IMR-90 (cell line): Measurements from ENCODE around the gene EHF. TPM values are rescaled to one million over a fixed set of nuclear protein-coding genes. Genes with fewer than 3 reads are reported as not detected.

Experiments
- ATAC-seq: fragments of 200-7000 bp; cut with Tn5 transposase; 2 replicates; pipeline ENCODE4 v1.9.1; 2020; ENCODE audit warnings: low read depth, mild to moderate bottlenecking, moderate library complexity
- BruUV-seq: library from RNA; stranded (reverse); fragments of 400-500 nt; replicated peaks from 2 replicates; lab custom pipeline; 2021; lab: Mats Ljungman, UMichigan
- CTCF ChIA-PET: fragments of 300-600 bp; formaldehyde crosslinking; extraction: SDS; loops from one replicate; lab custom pipeline; 2021; ENCODE audit warnings: antibody characterized with exemption; lab: Yijun Ruan, JAX
- POLR2A ChIA-PET: fragments of 300-600 bp; sonication (Branson Sonifier 250); formaldehyde crosslinking; loops from one replicate; lab custom pipeline; 2022; ENCODE audit warnings: antibody characterized with exemption; ENCODE audit not compliant: unreplicated experiment; lab: Charles Lee
- DNase-seq: peaks from one replicate; pipeline ENCODE4 v3.0.0; 2013
- H2AFZ ChIP-seq: replicated peaks from 2 replicates; pipeline ENCODE3; 2013; ENCODE audit warnings: low read length, mild to moderate bottlenecking; ENCODE audit not compliant: poor library complexity
- H2AK5ac ChIP-seq: 2 replicates; pipeline ENCODE4 v1.6.1; 2013; ENCODE audit warnings: low read depth, low read length, inconsistent platforms
- H2AK9ac ChIP-seq: replicated peaks from 2 replicates; pipeline ENCODE3; 2013; ENCODE audit warnings: mild to moderate bottlenecking, low read depth, low read length, moderate library complexity; ENCODE audit not compliant: poor library complexity
- H2BK120ac ChIP-seq: 2 replicates; pipeline ENCODE4 v1.6.1; 2013; ENCODE audit warnings: low read depth, low read length, inconsistent platforms
- H2BK15ac ChIP-seq: 3 replicates; pipeline ENCODE4 v1.6.1; 2013; ENCODE audit warnings: low read depth, low read length, inconsistent platforms
- H2BK20ac ChIP-seq: 2 replicates; pipeline ENCODE4 v1.6.1; 2013; ENCODE audit warnings: low read depth, mild to moderate bottlenecking, inconsistent platforms, low read length, moderate library complexity
- H2BK5ac ChIP-seq: 2 replicates; pipeline ENCODE4 v1.6.1; 2013; ENCODE audit warnings: mild to moderate bottlenecking, low read depth, low read length, inconsistent platforms; ENCODE audit not compliant: poor library complexity, severe bottlenecking
- H3K14ac ChIP-seq: replicated peaks from 2 replicates; pipeline ENCODE4 v1.6.1; 2013; ENCODE audit warnings: low read depth, low read length, inconsistent platforms
- H3K18ac ChIP-seq: 2 replicates; pipeline ENCODE4 v1.6.1; 2013; ENCODE audit warnings: low read depth, low read length, control low read depth
- H3K23ac ChIP-seq: 2 replicates; pipeline ENCODE4 v1.6.1; 2013; ENCODE audit warnings: low read depth, low read length, inconsistent platforms
- H3K27ac ChIP-seq: 2 replicates; pipeline ENCODE4 v1.5.1; 2013; ENCODE audit warnings: mild to moderate bottlenecking, control low read depth, low read length; ENCODE audit not compliant: insufficient read depth
- H3K27me3 ChIP-seq: 2 replicates; pipeline ENCODE4 v1.6.1; 2013; ENCODE audit warnings: low read length; ENCODE audit not compliant: control insufficient read depth, insufficient read depth
- H3K36me3 ChIP-seq: 2 replicates; pipeline ENCODE4 v1.6.1; 2013; ENCODE audit warnings: low read length, mixed read lengths; ENCODE audit not compliant: control insufficient read depth, insufficient read depth
- H3K4ac ChIP-seq: 2 replicates; pipeline ENCODE4 v1.6.1; 2013; ENCODE audit warnings: low read depth, low read length, inconsistent platforms
- H3K4me1 ChIP-seq: 2 replicates; pipeline ENCODE4 v1.6.1; 2013; ENCODE audit warnings: low read length, mixed read lengths; ENCODE audit not compliant: control insufficient read depth, insufficient read depth
- H3K4me2 ChIP-seq: 2 replicates; pipeline ENCODE4 v1.6.1; 2013; ENCODE audit warnings: low read depth, mild to moderate bottlenecking, control low read depth, low read length, moderate library complexity
- H3K4me3 ChIP-seq: 2 replicates; pipeline ENCODE4 v1.5.1; 2013; ENCODE audit warnings: low read depth, mild to moderate bottlenecking, control low read depth, low read length, moderate library complexity; ENCODE audit not compliant: insufficient read depth
- H3K56ac ChIP-seq: 2 replicates; pipeline ENCODE4 v1.6.1; 2013; ENCODE audit warnings: low read length, inconsistent platforms; ENCODE audit not compliant: insufficient read depth; ENCODE audit errors: extremely low read depth
- H3K79me1 ChIP-seq, 2 experiments: 2 replicates each; pipeline ENCODE4 v1.6.1; 2013; ENCODE audit warnings: low read length in 2 of 2, inconsistent platforms in 1 of 2, low read depth in 1 of 2
- H3K9ac ChIP-seq: 2 replicates; pipeline ENCODE4 v1.6.1; 2013; ENCODE audit warnings: low read depth, low read length, control low read depth
- H3K9me1 ChIP-seq: 2 replicates; pipeline ENCODE4 v1.6.1; 2013; ENCODE audit warnings: low read length, inconsistent platforms; ENCODE audit not compliant: insufficient read depth
- H3K9me3 ChIP-seq: 2 replicates; pipeline ENCODE4 v1.6.1; 2013; ENCODE audit warnings: low read length; ENCODE audit not compliant: control insufficient read depth, insufficient read depth
- H4K20me1 ChIP-seq: 2 replicates; pipeline ENCODE4 v1.6.1; 2013; ENCODE audit warnings: low read length, inconsistent platforms; ENCODE audit not compliant: insufficient read depth
- H4K5ac ChIP-seq: 2 replicates; pipeline ENCODE4 v1.6.1; 2013; ENCODE audit warnings: mild to moderate bottlenecking, low read depth, low read length, control low read depth
- H4K8ac ChIP-seq, 2 experiments: 2 replicates each; pipeline ENCODE4 v1.6.1; 2013; ENCODE audit warnings: low read depth in 2 of 2, low read length in 2 of 2, control low read depth in 1 of 2, inconsistent platforms in 1 of 2
- H4K91ac ChIP-seq: 2 replicates; pipeline ENCODE4 v1.6.1; 2013; ENCODE audit warnings: low read depth, low read length, inconsistent platforms; ENCODE audit not compliant: insufficient read depth
- BHLHE40 ChIP-seq: fragments of 150-350 bp; IDR thresholded peaks from 2 replicates; pipeline ENCODE4 v1.6.1; 2016; ENCODE audit warnings: mild to moderate bottlenecking, low read depth, low read length
- CEBPB ChIP-seq: IDR thresholded peaks from 2 replicates; pipeline ENCODE4 v1.6.1; 2012; ENCODE audit warnings: low read depth, low read length, improper control_type of control experiment
- WGBS, 2 experiments: methylation state at CpG; one replicate each; pipeline versions ENCODE4 v1.1.5 to v1.1.7; 2013; ENCODE audit warnings: missing lambda C conversion rate in 2 of 2; ENCODE audit not compliant: insufficient read length in 1 of 2; ENCODE audit errors: extremely low coverage in 2 of 2; 5-methylcytosine and 5-hydroxymethylcytosine counted together
- dilution Hi-C: fragments of 300-500 bp; cut with HindIII; formaldehyde crosslinking; loops from one replicate; pipeline ENCODE4 v1.14.3; 2018; ENCODE audit warnings: low sequenced_read_pairs; ENCODE audit not compliant: unreplicated experiment
- in situ Hi-C: fragments of 300-500 bp; cut with MboI; formaldehyde crosslinking; loops from 3 replicates; pipeline ENCODE4 v1.14.3; 2019; ENCODE audit warnings: low sequenced_read_pairs, inconsistent platforms, mixed read lengths
- intact Hi-C: fragments of 100-400 bp; cut with micrococcal nuclease; formaldehyde crosslinking; loops from 2 replicates; pipeline ENCODE4 v1.10.0; 2022
- polyA plus RNA-seq, 3 experiments: library from polyadenylated mRNA; depleted of rRNA; stranded (reverse); fragments of >200 nt; gene quantifications; 2 replicates each; pipeline ENCODE4 v1.2.3, GENCODE V29; 2012; ENCODE audit warnings: low replicate concordance in 1 of 3
- total RNA-seq: library from RNA; depleted of rRNA; stranded (reverse); fragments of >200 nt; gene quantifications from 2 replicates; pipeline ENCODE4 v1.2.3, GENCODE V29; 2012

Gene EHF
- total and polyA plus RNA-seq, 2 of the 4 experiments (the other 2 are of a cell fraction) = under 0.01 TPM; not detected in 1

DNA sequence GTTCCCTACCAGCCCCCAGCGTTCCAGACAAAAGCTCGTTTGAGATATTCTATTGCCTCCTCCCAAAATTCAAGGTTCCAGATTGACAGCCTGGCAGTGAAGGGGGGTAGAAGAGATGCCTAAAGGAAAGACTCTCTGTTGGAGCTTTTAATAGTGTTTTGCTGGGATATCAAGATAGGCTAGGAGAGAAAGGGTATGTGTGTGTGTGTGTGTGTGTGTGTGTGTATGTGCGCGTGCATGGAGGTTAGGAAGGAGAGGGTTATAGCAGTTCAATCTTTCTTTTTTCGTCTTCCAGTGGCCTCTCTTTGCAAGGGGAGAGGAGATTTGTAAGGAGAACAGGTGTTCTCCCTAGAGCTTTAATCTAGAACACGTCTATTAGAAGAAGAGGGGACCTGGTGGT is 22.0 kb downstream of the EHF start:
- Histone ChIP-seq H2AK9ac (no peak overlapping the region), H2BK5ac (no peak overlapping the region), H3K4me1 (peaks cover 20% of the 10 kb centered on the region), H3K36me3 (no peaks in the 10 kb centered on the region), H3K4ac (no peak overlapping the region), H2BK15ac (no peak overlapping the region), H3K23ac (no peak overlapping the region), H3K27ac (no peak overlapping the region), H3K79me1 (no peaks in the 10 kb centered on the region), H4K20me1 (no peaks in the 10 kb centered on the region), H2BK20ac (no peak overlapping the region), H3K4me2 (no peak overlapping the region), H3K27me3 (no peaks in the 10 kb centered on the region), H3K9ac (no peak overlapping the region), H2AK5ac (0 out of 2 replicates have a peak overlapping the region, but pooled peaks have one; percentile 9), H3K9me3 (no peaks in the 10 kb centered on the region), H3K9me1 (peaks cover 22% of the 10 kb centered on the region), H3K4me3 (no peak overlapping the region), H4K8ac (peak overlapping the region in 1 of 2 experiments; percentile 95; a peak in 1 of 4 replicates), H4K91ac (no peak overlapping the region), H3K14ac (0 out of 2 replicates have a peak overlapping the region, but pooled peaks have one; percentile 49), H2AFZ (no peak overlapping the region), H4K5ac (no peak overlapping the region), H3K18ac (no peak overlapping the region), H2BK120ac (0 out of 2 replicates have a peak overlapping the region, but pooled peaks have one; percentile 98), H3K56ac (no peak overlapping the region)
- dilution Hi-C loops = no loop called here
- ATAC-seq (no peak), DNase-seq (no peak)
- CTCF ChIA-PET = no interaction called here
- no TSS peak for BruUV-seq
- in situ Hi-C loops = no loop called here
- intact Hi-C loops = no loop called here
- POLR2A ChIA-PET = no interaction called here
- WGBS, 2 experiments = no CpG with 5 or more reads among the region's 6 CpGs
- no peak for TF ChIP-seq BHLHE40
- TF ChIP-seq CEBPB = no peak
